ENCODE data around the gene ST6GALNAC6.

Gene ST6GALNAC6

DNA sequence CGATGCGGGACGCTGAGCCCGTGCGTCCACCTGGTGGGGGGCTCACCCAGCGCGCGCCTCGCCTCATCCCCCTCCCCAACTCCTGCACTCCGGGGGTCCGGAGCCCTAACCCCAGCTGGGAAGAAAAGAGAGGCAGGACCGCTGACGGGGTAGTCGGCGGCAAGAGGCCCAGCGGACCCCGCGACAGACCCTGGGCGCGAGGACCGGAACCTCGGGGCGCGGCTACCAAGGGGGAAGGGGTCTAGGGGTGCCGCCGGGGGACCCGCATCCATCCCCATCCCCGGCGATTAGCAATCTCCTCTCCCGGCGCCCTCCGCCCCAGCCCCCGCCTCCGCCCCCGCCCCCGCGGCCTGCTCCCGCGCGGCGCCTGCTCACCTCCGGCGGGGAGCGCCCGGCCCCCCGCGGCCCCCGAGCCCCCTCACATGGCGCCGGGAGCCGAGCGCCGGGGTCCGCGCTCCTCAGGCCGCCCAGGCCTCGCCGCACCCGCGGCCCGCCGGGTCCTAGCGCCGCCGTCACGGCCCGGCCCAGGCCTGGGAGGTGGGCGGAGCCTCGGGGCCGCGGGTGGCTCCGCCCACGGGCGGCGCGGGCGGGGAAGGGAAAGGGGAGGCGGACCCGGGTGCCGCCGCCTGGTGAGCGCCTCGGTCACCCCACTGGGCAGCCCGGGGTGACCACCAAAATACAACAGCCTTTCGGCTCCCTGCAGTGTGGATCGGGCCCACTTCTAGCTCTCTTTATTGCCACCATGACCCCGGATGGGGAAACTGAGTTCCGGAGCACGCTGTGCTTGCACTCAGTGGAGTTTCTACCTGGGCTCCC, at the start of gene ST6GALNAC6:
Gene ST6GALNAC6 (minus strand): TSS at position 476 of the 816 bp plus-strand sequence. CDS start 1,622 bp downstream, outside the sequence.
- peak; percentile 76 for DNase-seq

- DNase-seq = no peak
Observed at GRCh38 chr9:127947841-127948710, 48.7 kb upstream of the ST6GALNAC6 start.

DNA sequence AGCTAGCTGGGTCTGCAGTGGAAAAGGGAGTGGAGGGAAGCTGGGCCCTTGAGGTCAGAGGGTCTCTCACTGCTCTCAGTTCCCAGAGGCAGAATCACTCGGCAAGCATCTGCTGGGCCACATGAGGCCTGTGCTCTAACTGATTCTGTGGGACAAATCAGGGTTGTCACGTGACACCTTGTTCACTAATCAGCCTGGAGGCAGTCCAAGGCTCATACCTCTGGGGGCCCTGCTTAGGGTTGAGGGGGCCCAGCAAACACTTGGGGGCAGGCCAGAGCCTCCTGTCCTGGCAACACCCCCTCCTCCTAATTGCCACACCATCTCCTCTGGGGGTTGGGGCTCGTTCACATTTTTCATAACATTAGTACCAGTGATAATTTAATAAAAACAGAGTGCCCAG, 47.3 kb upstream of the ST6GALNAC6 start:
- DNase-seq = no peak

GRCh38 chr9:127945942-127946341, 46.5 kb upstream of the ST6GALNAC6 start:
- no peak for DNase-seq

- no peak for DNase-seq
Observed at GRCh38 chr9:127945338-127945737, 45.9 kb upstream of the ST6GALNAC6 start.

GRCh38 chr9:127944586-127945218, 45.3 kb upstream of the ST6GALNAC6 start:
- no peak for DNase-seq

DNA sequence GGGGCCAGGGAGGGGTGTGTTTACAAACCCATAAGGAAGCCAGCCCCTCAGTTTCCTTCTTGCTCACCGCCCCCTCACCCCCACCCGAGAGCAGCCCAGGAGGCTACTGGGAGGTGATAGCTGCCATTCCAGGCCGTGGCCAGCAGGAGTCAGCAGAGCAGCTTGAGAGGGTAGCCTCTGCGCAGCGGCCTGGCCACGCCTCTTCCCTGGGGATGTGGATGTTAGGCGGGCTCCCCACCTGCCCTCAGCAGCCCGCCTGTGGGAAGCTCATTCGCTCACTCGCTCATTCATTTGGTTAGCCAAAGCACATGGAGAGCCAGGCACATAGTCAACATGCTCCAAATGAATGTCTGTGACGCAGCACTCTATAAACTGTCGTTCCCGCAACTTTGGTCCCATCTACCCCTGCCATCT, 44.3 kb upstream of the ST6GALNAC6 start:
- DNase-seq = peak; percentile 80

- DNase-seq = no peak
Observed at GRCh38 chr9:127943011-127943662, 43.7 kb upstream of the ST6GALNAC6 start.

DNA sequence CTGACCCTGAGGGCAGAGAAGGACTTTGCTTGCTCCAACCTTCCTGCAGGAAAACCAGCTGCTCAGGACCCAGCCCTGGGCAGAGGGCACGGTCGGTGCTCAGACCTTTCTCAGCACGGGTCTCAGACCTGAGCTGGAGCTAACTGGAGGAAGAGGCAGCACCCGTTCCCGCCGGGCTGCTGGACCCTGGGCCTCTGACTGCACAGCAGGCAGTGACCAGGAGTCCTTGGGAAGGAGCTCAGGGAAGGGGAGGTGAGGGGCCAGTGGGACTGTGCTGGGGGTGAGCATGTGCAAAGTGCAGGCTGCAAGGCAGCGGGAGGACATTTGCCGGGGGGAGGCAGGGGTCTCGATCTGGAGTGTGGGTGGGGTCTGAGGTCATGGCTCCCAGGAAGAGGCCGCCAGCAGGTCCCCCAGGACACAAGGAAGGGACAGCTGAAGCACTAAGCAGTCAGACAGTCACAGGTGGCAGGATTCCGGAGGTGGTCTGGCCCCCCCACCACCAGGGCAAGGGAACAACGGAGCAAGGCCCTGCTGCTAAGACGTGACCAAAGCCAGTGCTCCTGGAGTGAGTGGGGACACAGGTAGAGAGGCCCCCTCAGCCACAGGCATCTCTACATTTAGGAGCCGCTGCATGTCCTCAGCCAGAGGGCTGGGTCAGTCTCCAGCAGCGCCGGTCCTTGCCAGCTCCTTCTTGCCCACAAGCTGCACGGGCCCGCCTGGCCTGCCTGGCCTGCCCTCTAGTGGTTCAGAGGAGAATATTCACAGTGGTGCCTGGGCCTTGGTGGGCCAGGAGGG, 43.0 kb upstream of the ST6GALNAC6 start:
- DNase-seq = peak; percentile 41

- no peak for DNase-seq
Observed at GRCh38 chr9:127941961-127942215, 42.5 kb upstream of the ST6GALNAC6 start.

- no peak for DNase-seq
Observed at GRCh38 chr9:127941062-127941960, 41.9 kb upstream of the ST6GALNAC6 start.

GRCh38 chr9:127940593-127940992, 41.2 kb upstream of the ST6GALNAC6 start:
- no peak for DNase-seq

- DNase-seq = no peak
Observed at GRCh38 chr9:127938298-127938690, 38.9 kb upstream of the ST6GALNAC6 start.

- peak; percentile 79 for DNase-seq
Observed at GRCh38 chr9:127937388-127938297, 38.2 kb upstream of the ST6GALNAC6 start, which contains the start of gene DPM2. Gene DPM2, minus strand, starts transcription at chr9:127937854. Its CDS starts 34 bp downstream, at chr9:127937820.

GRCh38 chr9:127937056-127937387, 37.6 kb upstream of the ST6GALNAC6 start:
- DNase-seq = no peak

DNA sequence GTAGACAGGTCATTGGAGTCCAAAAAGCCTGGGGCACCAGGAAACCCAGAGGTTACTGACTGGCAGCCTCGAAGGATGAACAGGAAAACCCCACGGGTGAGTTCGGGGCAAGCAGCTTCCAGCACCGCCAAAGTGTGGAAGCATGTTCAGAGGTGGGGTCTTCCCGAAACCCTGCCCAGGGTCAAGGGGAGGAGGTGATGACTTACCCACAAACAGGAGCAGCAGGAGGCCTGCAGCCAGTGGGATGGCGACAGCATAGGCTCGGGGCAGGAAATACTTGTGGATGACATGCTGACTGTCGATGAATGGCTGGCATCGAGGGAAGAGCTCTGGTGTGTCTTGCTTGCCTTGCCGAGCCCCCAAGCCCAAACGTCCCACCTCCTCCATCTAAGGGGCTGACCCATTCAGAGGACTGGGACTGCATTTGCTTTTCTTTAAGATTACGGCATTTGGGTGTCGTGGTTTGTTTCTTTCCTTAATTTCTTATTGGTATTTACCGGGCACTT, 37.0 kb upstream of the ST6GALNAC6 start:
- DNase-seq = no peak

DNA sequence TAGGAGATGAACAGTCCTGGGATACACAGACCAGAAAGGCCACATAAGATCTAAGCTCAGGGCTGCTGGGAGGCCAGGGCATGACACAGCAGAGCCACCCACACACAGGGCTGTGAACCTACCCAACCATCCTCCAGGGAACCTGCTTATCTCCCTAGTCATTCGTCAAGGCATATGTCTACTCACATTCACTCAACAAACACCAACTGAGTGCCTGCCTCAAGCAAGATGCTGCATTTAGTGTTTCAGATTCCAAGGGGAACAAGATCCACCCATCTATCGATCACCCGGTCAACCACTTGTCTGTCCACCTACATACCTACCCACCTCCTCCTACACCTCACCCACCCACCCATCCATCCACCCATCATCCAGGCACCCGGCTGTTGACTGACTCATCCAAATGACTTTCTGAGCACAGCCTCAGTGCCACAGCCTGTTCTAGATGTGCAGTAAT, 36.4 kb upstream of the ST6GALNAC6 start:
- no peak for DNase-seq

GRCh38 chr9:127934986-127935385, 35.6 kb upstream of the ST6GALNAC6 start:
- DNase-seq = no peak

GRCh38 chr9:127934248-127934647, 34.8 kb upstream of the ST6GALNAC6 start:
- DNase-seq = no peak

Data from stimulated activated CD4-positive, alpha-beta T cell treated with anti-CD3 and anti-CD28 coated beads, Interleukin-12 subunit alpha, Interleukin-12 subunit beta, amount 100 ng/mL, for 4 hours (primary cell).